A673 (cell line): ENCODE results near the gene EZH2. TPM values are rescaled to one million over a fixed set of nuclear protein-coding genes. Genes with fewer than 3 reads are reported as not detected.

Experiments
- BruUV-seq: library from RNA; stranded (reverse); fragments of 400-500 nt; replicated peaks from 2 replicates; lab custom pipeline; 2021; lab: Mats Ljungman, UMichigan
- CTCF ChIA-PET: fragments of 300-600 bp; sonication (Branson Sonifier 250); formaldehyde crosslinking; loops from one replicate; lab custom pipeline; 2022; ENCODE audit warnings: antibody characterized with exemption; lab: Charles Lee
- POLR2A ChIA-PET: fragments of 300-600 bp; sonication (Branson Sonifier 250); formaldehyde crosslinking; loops from one replicate; lab custom pipeline; 2022; ENCODE audit warnings: antibody characterized with exemption; ENCODE audit not compliant: low non-redundant PET; lab: Charles Lee
- DNase-seq: peaks from one replicate; pipeline ENCODE4 v3.0.0-alpha.2; 2015; ENCODE audit warnings: low spot score
- H3K27ac ChIP-seq: fragments of 200-600 bp; sonication (generic); 2 replicates; pipeline ENCODE4 v1.5.1; 2016; ENCODE audit warnings: mixed run types, low read depth, mild to moderate bottlenecking, mixed read lengths, antibody characterized with exemption, low read length; ENCODE audit not compliant: poor library complexity, severe bottlenecking
- H3K27me3 ChIP-seq: fragments of 200-600 bp; sonication (generic); replicated peaks from 2 replicates; pipeline ENCODE4 v1.6.1; 2017; ENCODE audit warnings: mixed run types, low read depth, mild to moderate bottlenecking, mixed read lengths, antibody characterized with exemption, low read length; ENCODE audit not compliant: insufficient read depth, poor library complexity
- H3K36me3 ChIP-seq: fragments of 200-600 bp; sonication (generic); 2 replicates; pipeline ENCODE4 v1.6.1; 2016; ENCODE audit warnings: mixed run types, mild to moderate bottlenecking, mixed read lengths, antibody characterized with exemption, low read length; ENCODE audit not compliant: insufficient read depth, poor library complexity, severe bottlenecking
- H3K4me1 ChIP-seq: fragments of 200-600 bp; sonication (generic); 2 replicates; pipeline ENCODE4 v1.6.1; 2017; ENCODE audit warnings: mixed run types, mild to moderate bottlenecking, mixed read lengths, antibody characterized with exemption, low read length; ENCODE audit not compliant: insufficient read depth, poor library complexity, severe bottlenecking
- H3K4me3 ChIP-seq: fragments of 200-600 bp; sonication (generic); 2 replicates; pipeline ENCODE4 v1.5.1; 2016; ENCODE audit warnings: low read depth, mixed run types, mild to moderate bottlenecking, mixed read lengths, low read length; ENCODE audit not compliant: poor library complexity, severe bottlenecking
- H3K9me3 ChIP-seq: fragments of 200-600 bp; sonication (generic); 2 replicates; pipeline ENCODE4 v1.6.1; 2016; ENCODE audit warnings: mixed run types, low read depth, mild to moderate bottlenecking, mixed read lengths, antibody characterized with exemption, low read length; ENCODE audit not compliant: poor library complexity, severe bottlenecking
- CTCF ChIP-seq: fragments of 300-800, 200-600 bp; sonication (generic); conservative IDR thresholded peaks from 2 replicates; pipeline ENCODE4 v1.5.1; 2017; ENCODE audit warnings: low read depth, mild to moderate bottlenecking, antibody characterized with exemption, low read length, moderate library complexity, mixed read lengths
- EZH2 ChIP-seq: fragments of 200-600 bp; sonication (generic); IDR thresholded peaks from 2 replicates; pipeline ENCODE4 v1.6.1; 2017; ENCODE audit warnings: borderline replicate concordance, low read depth, mild to moderate bottlenecking, mixed read lengths, antibody characterized with exemption, low read length; ENCODE audit not compliant: poor library complexity, severe bottlenecking
- intact Hi-C: fragments of 100-400 bp; cut with micrococcal nuclease; formaldehyde crosslinking; loops from one replicate; pipeline ENCODE4 v1.10.0; 2022; ENCODE audit not compliant: unreplicated experiment
- total RNA-seq: library from RNA; stranded (reverse); gene quantifications from 2 replicates; pipeline ENCODE4 v1.2.3, GENCODE V29; 2021

The EZH2 gene
- total RNA-seq, 1 experiment from 2014 or later, result 140 TPM

DNA sequence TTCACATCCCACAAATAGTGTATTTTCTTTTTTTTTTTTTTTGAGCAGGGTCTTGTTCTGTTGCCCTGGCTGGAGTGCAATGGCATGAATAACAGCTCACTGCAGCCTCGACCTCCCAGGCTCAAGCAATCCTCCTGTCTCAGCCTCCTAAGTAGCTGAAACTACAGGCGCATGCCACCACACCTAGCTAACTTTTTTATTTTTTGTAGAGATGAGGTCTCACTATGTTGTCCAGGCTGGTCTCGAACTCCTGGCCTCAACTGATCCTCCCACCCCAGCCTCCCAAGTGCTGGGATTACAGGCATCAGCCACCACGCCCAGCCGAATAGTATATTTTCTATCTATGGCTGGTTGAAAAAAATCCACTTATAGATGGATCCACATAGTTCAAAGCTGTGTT, 12.5 kb downstream of the EZH2 start:
- H3K36me3 ChIP-seq, result peaks cover 5% of the 10 kb centered on the region
- intact Hi-C loops, result no loop called here
- no peak for DNase-seq
- ChIA-PET POLR2A (no interaction called here), CTCF (no interaction called here)
- no peaks in the 10 kb centered on the region for H3K27me3 ChIP-seq
- H3K27ac ChIP-seq, result no peak overlapping the region
- no peak overlapping the region for H3K4me3 ChIP-seq
- TF ChIP-seq CTCF (no peak), EZH2 (no peak)
- H3K4me1 ChIP-seq, result peaks cover 17% of the 10 kb centered on the region
- no TSS peak for BruUV-seq
- no peaks in the 10 kb centered on the region for H3K9me3 ChIP-seq

DNA sequence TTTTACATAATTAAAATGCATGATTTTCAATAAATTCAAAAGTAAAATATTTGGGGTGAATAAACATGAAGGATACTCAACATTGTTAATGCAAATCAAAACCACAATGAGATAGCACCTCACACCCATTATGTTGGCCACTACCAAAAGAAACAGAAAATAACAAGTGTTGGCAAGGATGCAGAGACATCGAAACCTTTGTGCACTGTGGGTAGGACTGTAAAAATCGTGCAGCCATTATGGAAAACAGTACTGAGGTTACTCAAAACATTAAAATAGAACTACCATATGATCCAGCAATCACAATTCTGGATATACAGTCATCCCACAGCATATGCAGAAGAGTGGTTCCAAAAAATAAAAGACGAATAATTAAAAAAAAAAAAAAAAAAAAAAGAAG, 13.1 kb downstream of the EZH2 start:
- Histone ChIP-seq H3K27ac (no peak overlapping the region), H3K27me3 (no peaks in the 10 kb centered on the region), H3K4me1 (peaks cover 17% of the 10 kb centered on the region), H3K9me3 (no peaks in the 10 kb centered on the region), H3K4me3 (no peak overlapping the region), H3K36me3 (peaks cover 5% of the 10 kb centered on the region)
- intact Hi-C loops, result no loop called here
- BruUV-seq, result no TSS peak
- CTCF ChIA-PET, result no interaction called here
- TF ChIP-seq CTCF (no peak), EZH2 (no peak)
- POLR2A ChIA-PET, result no interaction called here
- DNase-seq, result no peak

- peaks cover 15% of the 10 kb centered on the region for H3K4me1 ChIP-seq
- H3K36me3 ChIP-seq, result peaks cover 5% of the 10 kb centered on the region
- H3K27ac ChIP-seq, result no peak overlapping the region
- intact Hi-C loops, result no loop called here
- no peak overlapping the region for H3K4me3 ChIP-seq
- no peaks in the 10 kb centered on the region for H3K9me3 ChIP-seq
- DNase-seq, result no peak
- TF ChIP-seq CTCF, result no peak
- TF ChIP-seq EZH2, result no peak
- ChIA-PET POLR2A (no interaction called here), CTCF (no interaction called here)
- H3K27me3 ChIP-seq, result no peaks in the 10 kb centered on the region
- no TSS peak for BruUV-seq
These were observed 15.8 kb downstream of the EZH2 start for GRCh38 chr7:148868378-148868674.
